Psoas muscle (tissue), 8 donors: ENCODE measurements around the gene MYRIP. TPM values are rescaled to one million over a fixed set of nuclear protein-coding genes. Genes with fewer than 3 reads are reported as not detected.

ENCODE experiments used
- ATAC-seq, 4 donors: fragments of 200-7000 bp; cut with Tn5 transposase; one replicate each; pipeline ENCODE4 v1.9.1; 2020; ENCODE audit warnings: moderate library complexity in 3 of 4, mild to moderate bottlenecking in 2 of 4
- DNase-seq, 2 donors: peaks; one replicate each; pipeline ENCODE4 v3.0.0-alpha.2; 2020
- H3K27ac ChIP-seq: fragments of 200-600 bp; one replicate; pipeline ENCODE4 v1.8.0; 2022
- H3K27me3 ChIP-seq, 3 donors: fragments of 200-600 bp in 1 of 3; one replicate each; pipeline versions ENCODE4 v1.6.1 to v1.8.0; 2013 to 2022; ENCODE audit warnings: low read length in 2 of 3, mild to moderate bottlenecking in 2 of 3, moderate library complexity in 1 of 3; ENCODE audit not compliant: insufficient read depth in 3 of 3
- H3K36me3 ChIP-seq, 2 donors: fragments of 200-600 bp in 1 of 2; one replicate each; pipeline versions ENCODE4 v1.6.1 to v1.8.0; 2013 to 2022; ENCODE audit warnings: low read depth in 1 of 2, mild to moderate bottlenecking in 1 of 2, moderate library complexity in 1 of 2; ENCODE audit not compliant: insufficient read depth in 1 of 2
- H3K4me1 ChIP-seq: fragments of 200-600 bp; one replicate; pipeline ENCODE4 v1.8.0; 2022
- H3K4me3 ChIP-seq: fragments of 200-600 bp; one replicate; pipeline ENCODE4 v1.8.0; 2022; ENCODE audit warnings: mild to moderate bottlenecking
- H3K9me3 ChIP-seq: fragments of 200-600 bp; one replicate; pipeline ENCODE4 v1.8.0; 2022
- WGBS, 3 donors: extraction: QIAGEN DNeasy Blood & Tissue Kit; methylation state at CpG; one replicate each; pipeline versions ENCODE4 v1.1.6 to v1.1.7; 2013; 5-methylcytosine and 5-hydroxymethylcytosine counted together
- intact Hi-C, 2 donors: fragments of 100-400 bp; cut with DNase I; formaldehyde crosslinking; loops; one replicate each; pipeline versions ENCODE4 v1.11.0 to v1.14.2; 2022
- polyA plus RNA-seq, 3 donors: library from polyadenylated mRNA; stranded (reverse); fragments of 200-250 nt; gene quantifications; one replicate each; pipeline ENCODE4 v1.2.3, GENCODE V29; 2013
- total RNA-seq, 4 donors: library from RNA; stranded (reverse); fragmentation: NEBNext Ultra II Directional in 2 of 4; extraction: Animal tissue kit (Norgen Biotek cat#: 25700) in 2 of 4; gene quantifications; one replicate each; pipeline versions ENCODE4 v1.2.1 to v1.2.4, GENCODE V29; 2021 to 2023
- TF ChIP-seq, protein P1 (sequence below): fragments of 200-600 bp; IDR thresholded peaks from one replicate; pipeline ENCODE4 v1.8.0; 2022; ENCODE audit warnings: antibody characterized with exemption
- donor health status: healthy with polysubstance abuse.
- donor health status: DM: no; HTN: no; CAD: no; lungs with moderate emphysema.
- donor health status: Bipolar disorder and iron deficiency.
- donor health status: healthy.
- donor health status: DM: yes; HTN: yes; CAD: no.
- donor health status: DM: no; HTN: no; CAD: no.
- donor health status: DM: no; HTN: no; CAD: no.
- donor health status: DM: yes; HTN: yes; CAD: no.

The MYRIP gene
- total and polyA plus RNA-seq, 7 donors: 0.35 to 2.8 (median 1.1) TPM

DNA sequence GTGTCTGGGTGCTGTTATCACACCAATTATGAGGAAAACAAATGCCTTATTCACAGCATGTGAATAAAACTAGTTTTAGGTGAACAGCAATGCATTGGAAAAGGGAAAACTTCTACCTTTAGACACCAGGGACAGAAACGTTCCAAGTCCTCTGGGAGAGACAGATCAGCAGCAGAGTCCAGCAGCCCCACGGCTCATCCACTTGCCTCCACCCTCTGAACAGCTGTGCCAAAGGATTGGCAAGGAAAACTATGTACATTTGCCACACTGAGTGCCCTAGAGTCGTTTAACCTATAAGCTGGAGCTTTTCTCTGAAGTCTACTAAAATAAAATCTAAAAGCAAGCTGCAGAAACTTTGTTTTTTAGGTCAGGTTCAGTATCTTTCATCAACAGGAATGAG, 392.4 kb downstream of the MYRIP start:
- TF ChIP-seq, protein P1, sequence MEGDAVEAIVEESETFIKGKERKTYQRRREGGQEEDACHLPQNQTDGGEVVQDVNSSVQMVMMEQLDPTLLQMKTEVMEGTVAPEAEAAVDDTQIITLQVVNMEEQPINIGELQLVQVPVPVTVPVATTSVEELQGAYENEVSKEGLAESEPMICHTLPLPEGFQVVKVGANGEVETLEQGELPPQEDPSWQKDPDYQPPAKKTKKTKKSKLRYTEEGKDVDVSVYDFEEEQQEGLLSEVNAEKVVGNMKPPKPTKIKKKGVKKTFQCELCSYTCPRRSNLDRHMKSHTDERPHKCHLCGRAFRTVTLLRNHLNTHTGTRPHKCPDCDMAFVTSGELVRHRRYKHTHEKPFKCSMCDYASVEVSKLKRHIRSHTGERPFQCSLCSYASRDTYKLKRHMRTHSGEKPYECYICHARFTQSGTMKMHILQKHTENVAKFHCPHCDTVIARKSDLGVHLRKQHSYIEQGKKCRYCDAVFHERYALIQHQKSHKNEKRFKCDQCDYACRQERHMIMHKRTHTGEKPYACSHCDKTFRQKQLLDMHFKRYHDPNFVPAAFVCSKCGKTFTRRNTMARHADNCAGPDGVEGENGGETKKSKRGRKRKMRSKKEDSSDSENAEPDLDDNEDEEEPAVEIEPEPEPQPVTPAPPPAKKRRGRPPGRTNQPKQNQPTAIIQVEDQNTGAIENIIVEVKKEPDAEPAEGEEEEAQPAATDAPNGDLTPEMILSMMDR: no peak
- 7 to 16% (median 14%) methylated on average over 3 of the region's 3 CpGs for WGBS, 3 donors
- intact Hi-C loops: no loop called here
- Histone ChIP-seq H3K36me3 (no peaks in the 10 kb centered on the region), H3K4me3 (no peak overlapping the region), H3K4me1 (no peaks in the 10 kb centered on the region), H3K9me3 (no peaks in the 10 kb centered on the region), H3K27me3 (no peaks in the 10 kb centered on the region), H3K27ac (no peak overlapping the region)
- DNase-seq (no peak), ATAC-seq (no peak)

DNA sequence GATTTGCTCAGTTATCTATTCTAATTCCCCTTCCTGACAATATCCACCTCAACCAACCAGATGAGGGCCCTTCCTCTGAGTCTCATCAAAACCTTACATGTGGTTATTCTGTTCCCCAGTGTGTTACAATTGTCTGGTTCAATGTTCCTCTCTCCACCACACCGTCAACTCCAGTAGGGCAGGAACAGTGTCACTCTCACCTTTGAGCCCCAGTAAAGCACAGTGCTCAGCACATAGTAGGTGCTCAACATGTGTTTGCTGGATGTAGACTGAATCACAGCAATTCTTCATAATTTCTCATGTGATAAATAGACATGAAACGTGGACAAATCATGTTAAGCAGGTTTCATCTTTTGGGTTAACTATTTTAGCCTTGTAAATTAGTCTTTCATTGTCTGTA, 397.1 kb downstream of the MYRIP start:
- DNase-seq (no peak), ATAC-seq (no peak)
- no peaks in the 10 kb centered on the region for H3K9me3 ChIP-seq
- no peaks in the 10 kb centered on the region for H3K27me3 ChIP-seq
- H3K27ac ChIP-seq: no peak overlapping the region
- WGBS, 3 donors: 80 to 86% (median 86%) methylated on average over 2 of the region's 2 CpGs
- TF ChIP-seq, protein P1: no peak
- no peaks in the 10 kb centered on the region for H3K4me1 ChIP-seq
- no peaks in the 10 kb centered on the region for H3K36me3 ChIP-seq
- H3K4me3 ChIP-seq: no peak overlapping the region
- intact Hi-C loops: no loop called here

DNA sequence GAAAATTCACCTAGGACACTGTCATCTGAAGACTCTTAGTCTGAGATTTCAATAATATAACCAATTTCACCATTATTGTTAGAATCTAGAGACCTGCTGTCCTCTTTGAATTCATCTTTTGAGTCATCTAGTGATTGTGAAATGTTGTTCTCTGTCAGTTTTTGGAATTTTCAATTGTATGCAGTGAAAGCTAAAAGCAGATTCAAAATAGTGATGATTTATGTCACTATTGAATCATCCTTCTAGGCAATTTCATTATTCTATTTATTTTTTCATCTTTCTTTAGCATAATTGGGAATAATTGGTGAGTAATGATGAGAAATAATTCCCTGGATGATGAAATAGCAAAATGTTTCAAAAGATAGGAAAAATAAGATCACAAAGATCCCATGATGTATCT, 398.4 kb downstream of the MYRIP start:
- no peak overlapping the region for H3K4me3 ChIP-seq
- TF ChIP-seq, protein P1: no peak
- H3K9me3 ChIP-seq: no peaks in the 10 kb centered on the region
- no peaks in the 10 kb centered on the region for H3K4me1 ChIP-seq
- no peaks in the 10 kb centered on the region for H3K27me3 ChIP-seq
- no peaks in the 10 kb centered on the region for H3K36me3 ChIP-seq
- no peak overlapping the region for H3K27ac ChIP-seq
- DNase-seq (no peak), ATAC-seq (no peak)
- intact Hi-C loops: no loop called here

DNA sequence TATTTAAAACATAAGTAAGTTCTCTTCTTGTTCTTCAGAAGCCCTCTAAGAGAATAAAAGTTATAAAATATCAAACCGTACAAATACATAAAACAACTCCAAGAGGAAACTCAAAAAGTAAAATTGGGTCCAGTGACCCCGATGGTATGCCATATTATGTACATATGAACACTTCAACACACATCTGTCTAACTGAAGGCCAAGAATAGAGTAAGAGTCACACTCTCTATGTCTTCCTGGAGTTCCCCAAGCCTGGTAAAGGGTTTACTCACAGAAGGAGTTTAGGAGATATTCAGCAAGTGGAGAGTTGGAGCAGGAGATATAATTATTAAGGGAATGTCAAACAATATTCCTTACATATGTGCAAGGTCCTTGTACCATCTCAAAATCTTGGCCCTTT, 398.8 kb downstream of the MYRIP start:
- no peaks in the 10 kb centered on the region for H3K36me3 ChIP-seq
- H3K27me3 ChIP-seq: no peaks in the 10 kb centered on the region
- TF ChIP-seq, protein P1: no peak
- no peaks in the 10 kb centered on the region for H3K9me3 ChIP-seq
- no peak for ATAC-seq
- 95 to 100% (median 98%) methylated on average over 2 of the region's 2 CpGs for WGBS, 3 donors
- H3K4me3 ChIP-seq: no peak overlapping the region
- no peaks in the 10 kb centered on the region for H3K4me1 ChIP-seq
- intact Hi-C loops: no loop called here
- H3K27ac ChIP-seq: no peak overlapping the region
- no peak for DNase-seq

DNA sequence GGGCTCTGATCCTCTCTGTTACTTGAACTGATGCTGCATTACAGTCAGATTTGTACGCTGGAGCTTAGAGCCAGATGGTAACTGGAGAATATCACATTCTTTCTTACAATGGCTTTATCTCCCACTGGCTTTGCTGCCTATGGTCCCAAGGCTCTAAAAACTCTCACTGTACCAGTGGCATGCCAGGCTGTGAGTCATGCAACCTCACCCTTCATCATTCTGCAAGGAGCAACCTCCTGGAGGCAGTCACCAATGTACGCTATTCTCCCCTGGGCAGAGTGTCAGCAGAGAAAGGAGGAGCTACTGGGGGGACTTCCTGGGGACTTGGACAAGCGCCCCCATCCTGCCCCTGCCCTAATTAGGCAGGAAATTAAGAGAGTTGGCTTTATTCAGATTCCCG, 402.2 kb downstream of the MYRIP start:
- Histone ChIP-seq H3K4me1 (no peaks in the 10 kb centered on the region), H3K36me3 (no peaks in the 10 kb centered on the region), H3K27ac (no peak overlapping the region), H3K27me3 (no peaks in the 10 kb centered on the region), H3K9me3 (no peaks in the 10 kb centered on the region), H3K4me3 (no peak overlapping the region)
- TF ChIP-seq, protein P1: no peak
- no peak for DNase-seq
- intact Hi-C loops: no loop called here
- ATAC-seq: no peak
- 71 to 81% (median 79%) methylated on average over 4 of the region's 4 CpGs for WGBS, 3 donors
